HG03025 (cell line): ENCODE results near the gene AUTS2.

ENCODE experiments used
- ATAC-seq: cut with Tn5 transposase; IDR thresholded peaks from one replicate; pipeline ENCODE4 v1.9.1; 2021; ENCODE audit warnings: mild to moderate bottlenecking, moderate library complexity; ENCODE audit not compliant: unreplicated experiment, low FRiP score

Gene AUTS2

GRCh38 chr7:69836702-69837101 is 238.4 kb downstream of the AUTS2 start:
- ATAC-seq = no peak

GRCh38 chr7:69837387-69838068 is 239.3 kb downstream of the AUTS2 start:
- no peak for ATAC-seq

- ATAC-seq = peak; percentile 39
These were observed 241.5 kb downstream of the AUTS2 start for GRCh38 chr7:69839782-69840181.

- ATAC-seq = no peak
These were observed 242.0 kb downstream of the AUTS2 start for GRCh38 chr7:69840248-69840647.

- peak; percentile 69 for ATAC-seq
These were observed 245.4 kb downstream of the AUTS2 start for GRCh38 chr7:69843653-69844052.

- no peak for ATAC-seq
These were observed 246.1 kb downstream of the AUTS2 start for GRCh38 chr7:69844264-69844868.

- no peak for ATAC-seq
These were observed 247.6 kb downstream of the AUTS2 start for GRCh38 chr7:69845721-69846495.

- ATAC-seq = no peak
These were observed 249.8 kb downstream of the AUTS2 start for GRCh38 chr7:69847921-69848612.

GRCh38 chr7:69849268-69849667 is 251.0 kb downstream of the AUTS2 start:
- ATAC-seq = no peak

GRCh38 chr7:69857014-69857413 is 258.7 kb downstream of the AUTS2 start:
- no peak for ATAC-seq

- ATAC-seq = no peak
These were observed 260.2 kb downstream of the AUTS2 start for GRCh38 chr7:69858471-69858870.

- ATAC-seq = no peak
These were observed 261.1 kb downstream of the AUTS2 start for GRCh38 chr7:69859342-69859741.

GRCh38 chr7:69860486-69860885 is 262.2 kb downstream of the AUTS2 start:
- no peak for ATAC-seq

GRCh38 chr7:69860941-69861622 is 262.8 kb downstream of the AUTS2 start:
- no peak for ATAC-seq

GRCh38 chr7:69862413-69863064 is 264.3 kb downstream of the AUTS2 start:
- no peak for ATAC-seq

- no peak for ATAC-seq
These were observed 266.0 kb downstream of the AUTS2 start for GRCh38 chr7:69864274-69864673.

GRCh38 chr7:69864822-69865221 is 266.5 kb downstream of the AUTS2 start:
- peak; percentile 68 for ATAC-seq

GRCh38 chr7:69868921-69869320 is 270.6 kb downstream of the AUTS2 start:
- ATAC-seq = no peak

- ATAC-seq = no peak
These were observed 273.1 kb downstream of the AUTS2 start for GRCh38 chr7:69871213-69871885.
